Measurements from ENCODE around the gene PAOX. TPM values are rescaled to one million over a fixed set of nuclear protein-coding genes. Genes with fewer than 3 reads are reported as not detected.

Gene PAOX
- total and polyA plus RNA-seq, 4 donors = 6.4 to 13.4 (median 9.8) TPM

Small RNA genes lying within 50 kb of the gene (small RNA-seq; reads per million reads assigned to genes)
- gene AL360181.4 (ENCODE audit: low replicate concordance) = not detected
- not detected for gene BANF1P2 (ENCODE audit: low replicate concordance)
- gene MIR3944 (ENCODE audit: low replicate concordance) = not detected

Other genes with a start within 250 kb of the PAOX start
- gene KNDC1, start 219.0 kb upstream of the PAOX start, total RNA-seq = 10 to 100 TPM in 1 of 2 donors, 1 to 10 TPM in 1; 8.3 to 14.3 TPM
- 10 to 100 TPM; 32.8 to 35.8 TPM for gene KNDC1, start 219.0 kb upstream of the PAOX start, polyA plus RNA-seq (ENCODE audit: insufficient read length in 2 of 2)
- not detected for gene UTF1, start 149.0 kb upstream of the PAOX start, total RNA-seq
- gene UTF1, start 149.0 kb upstream of the PAOX start, polyA plus RNA-seq (ENCODE audit: insufficient read length in 2 of 2) = not detected
- under 1 TPM in 1 of 2 donors, not detected in 1; 0.06 TPM for gene VENTX, start 141.4 kb upstream of the PAOX start, total RNA-seq
- gene VENTX, start 141.4 kb upstream of the PAOX start, polyA plus RNA-seq (ENCODE audit: insufficient read length in 2 of 2) = under 1 TPM; 0.14 to 0.24 TPM
- 1 to 10 TPM; 1.7 to 3.9 TPM for gene ADAM8, start 102.4 kb upstream of the PAOX start, total RNA-seq
- gene ADAM8, start 102.4 kb upstream of the PAOX start, polyA plus RNA-seq (ENCODE audit: insufficient read length in 2 of 2) = 1 to 10 TPM; 3.1 to 4.9 TPM
- 10 to 100 TPM; 35.0 to 45.9 TPM for gene TUBGCP2, start 70.4 kb upstream of the PAOX start, total RNA-seq
- 10 to 100 TPM; 70.4 to 81.4 TPM for gene TUBGCP2, start 70.4 kb upstream of the PAOX start, polyA plus RNA-seq (ENCODE audit: insufficient read length in 2 of 2)
- 10 to 100 TPM in 1 of 2 donors, 1 to 10 TPM in 1; 9.4 to 21.5 TPM for gene ZNF511, start 70.3 kb upstream of the PAOX start, total RNA-seq
- 10 to 100 TPM; 22.6 to 25.8 TPM for gene ZNF511, start 70.3 kb upstream of the PAOX start, polyA plus RNA-seq (ENCODE audit: insufficient read length in 2 of 2)
- gene CALY, start 42.4 kb upstream of the PAOX start, total RNA-seq = 10 to 100 TPM; 15.9 to 24.9 TPM
- 100 to 1,000 TPM; 230 to 251 TPM for gene CALY, start 42.4 kb upstream of the PAOX start, polyA plus RNA-seq (ENCODE audit: insufficient read length in 2 of 2)
- 10 to 100 TPM in 1 of 2 donors, not detected in 1; 16.5 TPM for gene PRAP1, start 31.9 kb upstream of the PAOX start, total RNA-seq
- gene PRAP1, start 31.9 kb upstream of the PAOX start, polyA plus RNA-seq (ENCODE audit: insufficient read length in 2 of 2) = under 1 TPM; 0.44 to 0.57 TPM
- 10 to 100 TPM in 1 of 2 donors, 1 to 10 TPM in 1; 3.4 to 22.6 TPM for gene FUOM, start 21.2 kb upstream of the PAOX start, total RNA-seq
- gene FUOM, start 21.2 kb upstream of the PAOX start, polyA plus RNA-seq (ENCODE audit: insufficient read length in 2 of 2) = 1 to 10 TPM; 7.8 to 7.9 TPM
- 10 to 100 TPM; 52.1 to 94.0 TPM for gene ECHS1, start 5.9 kb upstream of the PAOX start, total RNA-seq
- 100 to 1,000 TPM; 107 to 115 TPM for gene ECHS1, start 5.9 kb upstream of the PAOX start, polyA plus RNA-seq (ENCODE audit: insufficient read length in 2 of 2)
- gene MTG1, start 14.9 kb downstream of the PAOX start, total RNA-seq = 10 to 100 TPM; 23.4 to 35.1 TPM
- 10 to 100 TPM; 50.4 to 91.2 TPM for gene MTG1, start 14.9 kb downstream of the PAOX start, polyA plus RNA-seq (ENCODE audit: insufficient read length in 2 of 2)
- 1 to 10 TPM; 4.8 to 6.1 TPM for gene SPRN, start 45.4 kb downstream of the PAOX start, total RNA-seq
- 10 to 100 TPM; 38.9 to 42.5 TPM for gene SPRN, start 45.4 kb downstream of the PAOX start, polyA plus RNA-seq (ENCODE audit: insufficient read length in 2 of 2)
- 1 to 10 TPM; 1.7 to 2.9 TPM for gene SCART1, start 74.7 kb downstream of the PAOX start, total RNA-seq
- 1 to 10 TPM; 1.9 to 2.7 TPM for gene SCART1, start 74.7 kb downstream of the PAOX start, polyA plus RNA-seq (ENCODE audit: insufficient read length in 2 of 2)
- 10 to 100 TPM in 1 of 2 donors, 1 to 10 TPM in 1; 5.0 to 12.7 TPM for gene CYP2E1, start 148.1 kb downstream of the PAOX start, total RNA-seq
- 10 to 100 TPM; 18.1 to 21.6 TPM for gene CYP2E1, start 148.1 kb downstream of the PAOX start, polyA plus RNA-seq (ENCODE audit: insufficient read length in 2 of 2)
- under 1 TPM; 0.40 to 0.83 TPM for gene SYCE1, start 186.3 kb downstream of the PAOX start, total RNA-seq
- gene SYCE1, start 186.3 kb downstream of the PAOX start, polyA plus RNA-seq (ENCODE audit: insufficient read length in 2 of 2) = 1 to 10 TPM; 4.8 to 5.8 TPM
- not detected for gene FRG2B, start 247.5 kb downstream of the PAOX start, total RNA-seq
- not detected for gene FRG2B, start 247.5 kb downstream of the PAOX start, polyA plus RNA-seq (ENCODE audit: insufficient read length in 2 of 2)

Measured in spinal cord (tissue), 4 donors.